HCT116 (cell line): Measurements from ENCODE around the gene GSTA2. TPM values are rescaled to one million over a fixed set of nuclear protein-coding genes. Genes with fewer than 3 reads are reported as not detected.
"Not testable (repeated sequence)": the region's sequence is repeated elsewhere in the genome, so short reads cannot be mapped to it uniquely, and the experiment has no call there.

Experiments used
- ATAC-seq: fragments of 200-7000 bp; cut with Tn5 transposase; 2 replicates; pipeline ENCODE4 v1.9.1; 2020; ENCODE audit warnings: mild to moderate bottlenecking, moderate library complexity
- BruUV-seq: library from RNA; stranded (reverse); fragments of 400-500 nt; replicated peaks from 2 replicates; lab custom pipeline; 2021; lab: Mats Ljungman, UMichigan
- CTCF ChIA-PET: fragments of 300-600 bp; sonication (Branson Sonifier 250); formaldehyde crosslinking; loops from one replicate; lab custom pipeline; 2021; ENCODE audit warnings: antibody characterized with exemption; lab: Charles Lee
- POLR2A ChIA-PET: fragments of 300-600, 350-600 bp; sonication (Branson Sonifier 250); formaldehyde crosslinking; loops from one replicate; lab custom pipeline; 2021; ENCODE audit warnings: antibody characterized with exemption; lab: Charles Lee
- RAD21 ChIA-PET, 2 experiments: fragments of 300-600 bp; sonication (Branson Sonifier 250); formaldehyde crosslinking; loops; one replicate each; lab custom pipeline; 2023; ENCODE audit warnings: low total read pairs in 2 of 2; ENCODE audit not compliant: uncharacterized antibody in 2 of 2, unreplicated experiment in 2 of 2, low non-redundant PET in 1 of 2; lab: Charles Lee
- DNase-seq: peaks from one replicate; pipeline ENCODE4 v3.0.0-alpha.2; 2010; ENCODE audit warnings: low read depth, low spot score
- H2AFZ ChIP-seq: fragments of 200-600 bp; shearing (Covaris generic), sonication (generic); 2 replicates; pipeline ENCODE4 v1.6.1; 2017; ENCODE audit warnings: low read depth, mixed run types, mixed read lengths, antibody characterized with exemption, low read length; ENCODE audit not compliant: poor library complexity, severe bottlenecking
- H3K27ac ChIP-seq: 2 replicates; pipeline ENCODE4 v1.5.1; 2012; ENCODE audit warnings: low read depth, low read length
- H3K27me3 ChIP-seq: fragments of 200-600 bp; sonication (generic); 2 replicates; pipeline ENCODE4 v1.6.1; 2016; ENCODE audit warnings: mixed run types, low read length, mixed read lengths; ENCODE audit not compliant: insufficient read depth
- H3K36me3 ChIP-seq, 2 experiments: fragments of 200-500 bp in 1 of 2; fragments of 200-600 bp in 1 of 2; sonication (Bioruptor generic) in 1 of 2; sonication (generic) in 1 of 2; 2 replicates each; pipeline versions ENCODE4 v1.5.1 to v1.6.1; 2014 to 2016; ENCODE audit warnings: low read length in 2 of 2, inconsistent platforms in 1 of 2, mixed read lengths in 1 of 2, mixed run types in 1 of 2; ENCODE audit not compliant: insufficient read depth in 2 of 2, control insufficient read depth in 1 of 2
- H3K4me1 ChIP-seq, 2 experiments: fragments of 200-600 bp in 1 of 2; sonication (generic) in 1 of 2; 2 replicates each; pipeline versions ENCODE4 v1.5.1 to v1.6.1; 2012 to 2017; ENCODE audit warnings: low read length in 2 of 2, inconsistent platforms in 1 of 2, mild to moderate bottlenecking in 1 of 2, mixed read lengths in 1 of 2, mixed run types in 1 of 2, moderate library complexity in 1 of 2; ENCODE audit not compliant: insufficient read depth in 2 of 2, control insufficient read depth in 1 of 2
- H3K4me2 ChIP-seq: fragments of 200-600 bp; sonication (generic); 2 replicates; pipeline ENCODE4 v1.6.1; 2017; ENCODE audit warnings: mixed run types, low read length, mixed read lengths
- H3K4me3 ChIP-seq, 2 experiments: fragments of 200-600 bp in 1 of 2; sonication (generic) in 1 of 2; replicated peaks in 1 of 2; 2 replicates each; pipeline ENCODE4 v1.5.1; 2011 to 2016; ENCODE audit warnings: low read length in 2 of 2, control low read depth in 1 of 2, low read depth in 1 of 2, mild to moderate bottlenecking in 1 of 2, mixed read lengths in 1 of 2, mixed run types in 1 of 2
- H3K79me2 ChIP-seq: fragments of 200-600 bp; sonication (generic); 2 replicates; pipeline ENCODE4 v1.6.1; 2017; ENCODE audit warnings: mild to moderate bottlenecking, mixed run types, low read length, moderate library complexity, mixed read lengths; ENCODE audit not compliant: insufficient read depth
- H3K9ac ChIP-seq: fragments of 200-600 bp; sonication (generic); 2 replicates; pipeline ENCODE4 v1.6.1; 2016; ENCODE audit warnings: low read length, mixed read lengths
- H3K9me2 ChIP-seq: fragments of 200-600 bp; sonication (generic), shearing (Covaris generic); 2 replicates; pipeline ENCODE4 v1.6.1; 2017; ENCODE audit warnings: mixed run types, mild to moderate bottlenecking, moderate library complexity; ENCODE audit not compliant: insufficient read depth
- H3K9me3 ChIP-seq, 2 experiments: fragments of 200-500 bp in 1 of 2; fragments of 200-600 bp in 1 of 2; sonication (Bioruptor generic) in 1 of 2; sonication (generic) in 1 of 2; 2 replicates each; pipeline ENCODE4 v1.6.1; 2014 to 2017; ENCODE audit warnings: low read length in 2 of 2, mixed read lengths in 2 of 2, inconsistent platforms in 1 of 2, low read depth in 1 of 2, mild to moderate bottlenecking in 1 of 2, mixed run types in 1 of 2, moderate library complexity in 1 of 2; ENCODE audit not compliant: control insufficient read depth in 1 of 2, insufficient read depth in 1 of 2
- H4K20me1 ChIP-seq: fragments of 200-600 bp; sonication (generic), shearing (Covaris generic); 2 replicates; pipeline ENCODE4 v1.6.1; 2017; ENCODE audit warnings: mixed run types, mild to moderate bottlenecking, moderate library complexity; ENCODE audit not compliant: insufficient read depth
- CBX3 ChIP-seq: IDR thresholded peaks from 2 replicates; pipeline ENCODE4 v1.6.1; 2012; ENCODE audit warnings: low read depth
- CTCF ChIP-seq, 3 experiments: fragments of 200-600 bp in 1 of 3; sonication (generic) in 1 of 3; IDR thresholded peaks in 2 of 3; conservative IDR thresholded peaks in 1 of 3; 2 replicates each; pipeline ENCODE4 v1.5.1; 2012 to 2017; ENCODE audit warnings: low read depth in 2 of 3, low read length in 2 of 3, antibody characterized with exemption in 1 of 3, borderline replicate concordance in 1 of 3, control low read depth in 1 of 3, mild to moderate bottlenecking in 1 of 3, mixed read lengths in 1 of 3, mixed run types in 1 of 3, moderate library complexity in 1 of 3; ENCODE audit not compliant: insufficient read depth in 1 of 3
- ELF1 ChIP-seq: IDR thresholded peaks from 2 replicates; pipeline ENCODE4 v1.6.1; 2012; ENCODE audit warnings: low read depth, borderline replicate concordance
- JUND ChIP-seq: IDR thresholded peaks from 2 replicates; pipeline ENCODE4 v1.6.1; 2012
- POLR2A ChIP-seq: IDR thresholded peaks from 2 replicates; pipeline ENCODE4 v1.7.0; 2011; ENCODE audit warnings: borderline replicate concordance; ENCODE audit not compliant: insufficient read depth, insufficient read length; ENCODE audit errors: extremely low read depth
- SIN3A ChIP-seq: IDR thresholded peaks from 2 replicates; pipeline ENCODE4 v1.6.1; 2012; ENCODE audit warnings: low read depth
- TCF7L2 ChIP-seq: IDR thresholded peaks from 2 replicates; pipeline ENCODE4 v1.7.0; 2011; ENCODE audit warnings: borderline replicate concordance, inconsistent platforms; ENCODE audit not compliant: insufficient read depth, insufficient read length; ENCODE audit errors: extremely low read depth
- intact Hi-C: fragments of 100-400 bp; cut with micrococcal nuclease; formaldehyde crosslinking; loops from 2 replicates; pipeline ENCODE4 v1.10.0; 2022
- total RNA-seq: library from RNA; stranded (reverse); gene quantifications from one replicate; pipeline ENCODE4 v1.2.1, GENCODE V29; 2021; ENCODE audit not compliant: unreplicated experiment

Gene GSTA2
- total RNA-seq, 1 experiment from 2014 or later, result not detected

GRCh38 chr6:52808660-52809059 is 45.4 kb upstream of the GSTA2 start:
- H3K9ac ChIP-seq, result no peak overlapping the region
- intact Hi-C loops, result no loop called here
- H3K36me3 ChIP-seq, result no peaks in the 10 kb centered on the region
- DNase-seq (no peak), ATAC-seq (no peak)
- no peak overlapping the region for H2AFZ ChIP-seq
- H3K4me1 ChIP-seq, result no peaks in the 10 kb centered on the region
- no peaks in the 10 kb centered on the region for H3K79me2 ChIP-seq
- ChIA-PET POLR2A (no interaction called here), RAD21 (no interaction called here), CTCF (no interaction called here)
- no peak overlapping the region for H3K27ac ChIP-seq
- no peak overlapping the region for H3K4me3 ChIP-seq
- TF ChIP-seq ELF1 (no peak), SIN3A (no peak), JUND (no peak), POLR2A (no peak), CBX3 (no peak), TCF7L2 (no peak)
- no TSS peak for BruUV-seq
- H3K4me2 ChIP-seq, result no peak overlapping the region
- no peaks in the 10 kb centered on the region for H3K9me3 ChIP-seq
- no peaks in the 10 kb centered on the region for H3K27me3 ChIP-seq
- no peaks in the 10 kb centered on the region for H3K9me2 ChIP-seq
- H4K20me1 ChIP-seq, result no peaks in the 10 kb centered on the region

- intact Hi-C loops, H3K36me3 ChIP-seq, H3K27me3 ChIP-seq, H3K79me2 ChIP-seq, BruUV-seq, H2AFZ ChIP-seq, H3K27ac ChIP-seq, H3K4me1 ChIP-seq, H3K9ac ChIP-seq, H3K9me2 ChIP-seq, DNase-seq, H3K4me2 ChIP-seq, H4K20me1 ChIP-seq, H3K4me3 ChIP-seq, H3K9me3 ChIP-seq: not testable (repeated sequence)
- peak; percentile 58; the same call in 1 of the 2 replicates for ATAC-seq
- POLR2A ChIA-PET, result interaction anchor here (0.9 kb wide), 1 partner anchor 41 kb away, joined by 3 read pairs; the partner anchor contains the start of gene GSTA2
- TF ChIP-seq CTCF (IDR thresholded peaks at IDR 0.05 in 2 of 3, conservative IDR thresholded peaks at IDR 0.05 in 1 of 3; ENCODE audit: borderline replicate concordance in 1 of 3, insufficient read depth in 1 of 3, low read depth in 2 of 3, low read length in 2 of 3), result 0 out of 6 replicates have a peak, but pooled peaks of 2 of the 3 experiments have one; percentile 2 to 7
- RAD21 ChIA-PET, result interaction anchor here in 1 of 2 experiments (0.7 kb wide), 1 partner anchor 41 kb away, joined by 3 read pairs; the partner anchor contains the start of gene GSTA2
- CTCF ChIA-PET, result interaction anchor here (1.0 to 1.4 kb wide), 2 partner anchors 41 to 78 kb away, joined by 3 to 9 read pairs; partner anchors contain the start of gene GSTA2
Measured at GRCh38 chr6:52803668-52804255, 40.5 kb upstream of the GSTA2 start, which contains the start of gene GSTA1. Gene GSTA1, minus strand, starts transcription at chr6:52803816. Its CDS starts 4,549 bp downstream, at chr6:52799267.
